Daoy (cell line): Measurements from ENCODE around the gene MAD1L1. TPM values are rescaled to one million over a fixed set of nuclear protein-coding genes. Genes with fewer than 3 reads are reported as not detected.
A peak's percentile ranks its signal among the peaks of the same experiment; 100 is the strongest.

ENCODE experiments used
- DNase-seq: peaks from one replicate; pipeline ENCODE4 v3.0.0-alpha.2; 2015; ENCODE audit warnings: low read depth
- total RNA-seq: library from RNA; depleted of rRNA; stranded (reverse); fragments of >200 nt; shearing (Covaris generic); gene quantifications from 2 replicates; pipeline ENCODE4 v1.2.3, GENCODE V29; 2014

The MAD1L1 gene
- total RNA-seq, 1 experiment from 2014 or later, result 103 TPM

DNA sequence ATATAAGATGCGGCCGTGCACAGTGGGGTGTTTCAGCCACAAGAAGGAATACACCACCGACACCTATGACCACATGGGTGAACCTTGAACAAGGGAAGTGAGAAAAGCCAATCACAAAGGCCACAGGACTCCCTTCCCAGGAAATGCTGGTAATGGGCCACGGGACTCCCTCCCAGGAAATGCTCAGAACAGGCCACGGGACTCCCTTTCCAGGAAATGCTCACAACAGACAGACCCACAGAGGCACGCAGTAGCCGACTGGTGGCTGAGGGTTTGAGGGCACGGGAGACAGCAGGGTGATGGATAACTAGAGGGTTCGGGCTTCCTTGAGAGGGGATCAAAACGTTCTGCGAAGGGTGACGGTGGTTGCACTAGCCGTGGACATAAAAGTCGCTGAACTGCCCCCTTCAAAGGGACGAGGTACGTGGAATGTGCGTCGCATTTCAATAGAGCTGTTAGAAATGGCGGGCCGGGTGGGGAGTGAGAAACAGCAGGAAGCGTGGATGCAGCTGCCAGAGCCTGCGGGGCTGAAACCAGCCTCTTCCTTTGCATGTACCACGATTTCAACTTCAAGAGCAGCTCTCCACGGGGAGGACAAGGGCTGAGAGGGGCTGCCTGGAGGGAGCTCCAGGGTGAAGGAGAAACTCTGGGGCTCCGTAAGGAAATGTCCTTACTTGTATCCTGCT is 288.7 kb downstream of the MAD1L1 start:
- no peak for DNase-seq

DNA sequence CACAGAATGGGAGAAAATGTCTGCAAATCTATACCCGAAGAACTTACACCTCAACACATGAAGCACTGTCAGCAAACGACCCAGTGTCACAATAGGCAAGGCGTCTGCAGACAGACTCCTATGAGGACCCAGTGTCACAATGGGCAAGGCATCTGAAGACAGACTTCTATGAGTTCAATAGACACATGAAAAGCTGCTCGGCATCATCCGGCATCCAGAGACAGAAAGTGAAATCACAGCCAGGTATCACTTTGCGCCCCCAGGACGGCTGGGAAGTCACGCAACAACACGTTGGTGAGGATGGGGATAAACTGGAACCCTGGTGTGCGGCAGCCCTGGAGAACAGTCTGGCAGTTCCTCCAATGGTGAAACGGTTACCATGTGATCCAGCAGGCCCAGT is 289.4 kb downstream of the MAD1L1 start:
- DNase-seq, result no peak

DNA sequence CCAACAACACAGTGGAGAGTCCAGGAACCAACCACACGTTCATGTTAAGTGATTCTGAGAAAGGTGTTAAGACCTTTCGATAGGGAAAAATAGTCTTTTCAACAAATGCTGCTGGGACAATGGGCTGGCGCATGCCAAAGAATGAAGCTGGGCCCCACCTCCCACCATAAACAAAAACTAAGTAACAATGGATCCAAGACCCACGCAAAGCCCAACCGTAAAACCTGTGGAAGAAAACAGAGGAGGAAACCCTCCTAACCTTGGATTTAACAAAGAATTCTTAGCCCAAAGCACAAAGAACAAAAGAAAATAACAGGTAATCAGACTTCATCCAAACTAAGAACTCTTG is 289.8 kb downstream of the MAD1L1 start:
- no peak for DNase-seq

DNA sequence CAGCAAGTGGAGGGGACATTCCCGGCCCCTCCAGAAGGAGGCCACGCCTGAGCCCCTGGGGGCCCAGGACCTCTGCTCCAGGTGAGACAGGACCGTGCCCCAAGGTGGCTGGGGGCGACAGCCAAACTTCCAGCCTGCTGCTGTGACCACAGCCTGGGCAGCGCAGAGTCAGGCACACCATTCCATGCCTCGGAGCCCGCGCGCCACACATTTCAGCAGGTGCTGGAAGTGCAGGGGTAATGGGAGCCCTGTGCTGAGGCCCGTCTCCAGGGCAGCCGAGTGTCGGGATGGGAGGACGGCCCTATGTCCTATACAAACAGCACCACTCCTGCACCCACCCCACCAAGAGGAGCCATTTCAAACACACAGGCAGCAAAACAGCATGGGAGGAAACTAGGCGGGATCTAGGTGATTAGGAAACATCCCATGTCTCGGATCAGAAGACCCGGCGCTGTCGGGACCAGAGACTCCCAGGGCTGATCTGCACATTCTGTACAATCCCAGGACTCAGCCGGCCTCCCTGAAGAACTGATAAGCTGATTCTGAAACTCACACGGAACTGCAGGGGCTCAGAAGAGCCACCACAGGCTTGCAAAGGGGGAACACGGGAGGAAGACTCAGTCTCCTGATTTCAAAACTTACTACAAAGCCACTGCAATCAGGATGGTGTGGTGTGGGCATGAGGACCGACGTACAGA is 290.4 kb downstream of the MAD1L1 start:
- no peak for DNase-seq

DNA sequence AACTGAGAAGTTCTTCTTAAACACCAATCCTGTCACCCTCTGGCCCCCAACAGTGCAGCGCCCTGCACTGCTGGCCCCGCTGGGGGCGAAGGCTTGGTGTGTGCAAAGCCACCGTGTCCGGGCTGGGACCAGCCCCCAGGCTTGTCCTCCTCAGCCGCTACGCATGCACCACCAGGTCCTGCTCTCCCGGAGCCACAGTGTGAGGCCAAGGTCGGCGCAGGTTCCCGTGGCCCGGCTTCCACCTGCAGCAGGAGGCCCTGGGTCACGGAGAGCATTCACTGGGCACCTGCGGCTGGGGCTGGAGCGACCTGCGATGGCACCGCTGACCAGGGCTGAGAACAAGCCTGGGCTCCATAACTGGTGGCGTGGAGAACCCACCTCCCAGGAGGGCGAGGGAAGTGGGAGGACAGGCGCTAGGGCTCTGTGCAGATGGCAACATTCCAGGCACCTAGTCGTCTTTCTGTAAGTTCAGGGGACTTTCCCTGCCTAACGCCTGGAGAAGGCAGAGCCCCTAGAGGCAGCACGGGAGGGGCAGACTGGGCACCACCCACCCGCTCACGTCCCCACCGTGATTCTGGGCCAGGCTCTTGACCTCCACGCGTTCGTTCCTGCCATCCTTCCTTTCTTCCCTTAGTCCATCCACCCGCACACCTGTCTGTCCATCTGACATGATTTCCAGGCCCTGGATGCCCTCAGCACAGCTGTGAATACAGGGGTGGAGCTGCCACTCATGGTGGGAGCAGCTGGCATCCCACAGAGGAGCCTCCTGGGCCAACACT is 291.1 kb downstream of the MAD1L1 start:
- no peak for DNase-seq

DNA sequence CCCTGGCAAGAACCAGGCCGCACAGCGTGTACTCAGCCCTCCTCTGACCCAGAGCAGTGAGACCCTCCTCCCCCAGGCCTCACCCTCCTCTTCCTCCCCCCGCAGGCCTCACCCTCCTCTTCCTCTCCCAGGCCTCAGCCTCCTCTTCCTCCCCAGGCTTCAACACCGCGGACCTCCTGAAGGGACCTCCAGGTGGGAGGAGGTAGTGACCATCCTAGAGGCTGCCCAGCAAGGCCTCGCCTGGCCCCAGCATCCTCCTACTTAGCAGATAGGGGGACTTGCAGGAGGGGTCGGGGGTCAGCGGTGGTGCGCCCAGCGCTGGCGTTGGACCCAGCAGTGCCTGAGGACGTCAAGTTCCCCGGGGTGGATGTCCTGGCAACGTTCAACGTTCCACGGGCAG is 291.9 kb downstream of the MAD1L1 start:
- DNase-seq, result peak; percentile 55

DNA sequence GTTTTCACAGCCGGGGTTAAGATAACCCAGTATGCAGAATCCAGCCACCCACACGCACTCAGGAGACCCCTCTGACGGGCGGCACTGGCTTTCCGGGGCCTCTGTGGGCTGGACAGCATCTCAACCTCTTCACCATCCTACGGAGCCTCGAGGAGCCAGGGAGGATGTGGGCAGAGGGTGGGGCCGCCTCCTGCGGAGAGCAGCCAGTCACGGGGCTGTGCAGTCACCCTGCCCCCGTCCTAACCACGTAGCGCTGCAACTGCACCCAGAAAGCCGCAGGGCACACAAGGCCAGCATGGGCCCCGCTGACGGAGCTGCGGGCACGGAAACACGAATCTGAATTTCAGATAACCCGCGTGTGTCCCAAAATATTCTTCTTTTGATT is 292.4 kb downstream of the MAD1L1 start:
- peak; percentile 97 for DNase-seq

DNA sequence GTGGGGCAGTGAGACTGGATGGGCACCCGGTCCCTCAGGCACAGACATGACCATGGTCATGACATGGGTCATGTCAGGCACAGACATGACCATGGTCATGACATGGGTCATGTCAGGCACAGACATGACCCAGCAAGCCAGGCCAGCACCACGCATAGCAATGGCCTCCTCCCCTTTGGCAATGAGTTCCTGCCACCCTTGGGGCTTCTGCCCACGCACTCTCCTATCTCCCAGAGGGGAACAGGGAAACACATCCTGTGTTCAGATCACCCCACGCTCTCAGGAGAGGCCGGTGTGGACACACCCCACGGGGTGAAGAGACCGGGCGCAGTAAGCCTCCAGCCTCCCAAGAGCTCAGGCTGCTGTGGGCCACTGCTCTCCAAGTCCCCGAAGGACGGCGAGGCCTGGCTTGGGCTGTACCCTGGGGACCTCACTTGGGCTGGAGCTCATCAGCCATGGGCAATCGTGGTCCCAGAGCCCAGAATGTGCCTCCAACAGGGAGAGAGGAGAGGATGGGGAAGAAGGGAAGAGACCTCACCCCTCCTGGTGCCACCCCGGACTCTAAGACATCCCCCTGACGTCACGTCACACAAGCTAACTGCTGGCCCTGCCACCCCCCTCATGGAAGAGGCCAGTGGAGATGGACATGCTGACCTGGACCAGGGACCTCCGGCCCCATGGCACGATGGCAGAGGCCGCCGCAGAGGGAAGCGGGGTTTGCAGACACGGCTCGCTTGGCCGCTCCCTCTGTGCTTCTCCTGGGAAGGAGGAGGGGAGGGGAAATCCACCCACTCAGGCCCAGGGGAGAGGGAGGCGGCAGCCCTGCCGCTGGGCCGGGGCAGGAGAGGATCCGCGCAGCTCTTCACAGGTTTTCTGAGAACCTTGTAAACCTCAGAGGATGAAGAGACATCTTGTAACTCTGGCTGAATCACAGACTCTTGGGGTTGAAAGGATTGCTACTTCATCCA is 293.0 kb downstream of the MAD1L1 start:
- peak; percentile 37 for DNase-seq

DNA sequence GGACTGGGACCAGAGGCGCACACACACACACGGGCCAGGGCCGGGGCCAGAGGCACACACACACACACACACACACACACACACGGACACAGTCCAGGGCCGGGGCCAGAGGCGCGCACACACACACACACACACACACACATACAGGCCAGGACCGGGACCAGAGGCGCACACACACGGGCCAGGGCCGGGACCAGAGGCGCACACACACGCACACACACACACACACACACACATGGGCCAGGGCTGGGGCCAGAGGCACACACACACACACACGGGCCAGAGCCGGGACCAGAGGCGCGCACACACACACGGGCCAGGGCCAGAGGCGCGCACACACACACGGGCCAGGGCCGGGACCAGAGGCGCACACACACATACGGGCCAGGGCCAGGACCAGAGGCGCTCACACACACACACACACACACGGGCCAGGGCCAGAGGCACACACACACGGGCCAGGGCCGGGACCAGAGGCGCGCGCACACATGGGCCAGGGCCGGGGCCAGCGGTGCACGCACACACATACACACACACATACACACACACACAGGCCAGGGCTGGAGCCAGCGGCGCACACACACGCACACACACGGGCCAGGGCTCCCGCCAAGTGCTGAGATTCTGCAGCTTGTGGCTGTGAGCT is 293.8 kb downstream of the MAD1L1 start:
- DNase-seq, result peak; percentile 26

DNA sequence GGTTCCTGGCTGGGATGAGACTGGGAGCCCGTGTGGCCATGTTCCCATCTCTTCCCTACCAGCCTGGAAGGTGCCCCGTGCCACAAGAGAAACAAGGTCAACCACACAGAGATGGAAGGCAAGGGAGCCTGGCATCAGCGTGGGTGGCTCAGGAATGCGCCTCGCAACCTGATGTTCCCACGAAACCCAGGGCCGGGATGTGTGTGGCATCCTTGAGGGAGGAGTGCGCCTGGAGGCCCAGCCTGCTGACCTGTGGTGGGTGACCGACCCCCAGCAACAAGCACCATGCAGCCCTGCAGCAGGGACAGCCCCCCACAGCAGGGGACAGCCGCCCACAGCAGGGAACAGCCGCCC is 295.5 kb downstream of the MAD1L1 start:
- no peak for DNase-seq

DNA sequence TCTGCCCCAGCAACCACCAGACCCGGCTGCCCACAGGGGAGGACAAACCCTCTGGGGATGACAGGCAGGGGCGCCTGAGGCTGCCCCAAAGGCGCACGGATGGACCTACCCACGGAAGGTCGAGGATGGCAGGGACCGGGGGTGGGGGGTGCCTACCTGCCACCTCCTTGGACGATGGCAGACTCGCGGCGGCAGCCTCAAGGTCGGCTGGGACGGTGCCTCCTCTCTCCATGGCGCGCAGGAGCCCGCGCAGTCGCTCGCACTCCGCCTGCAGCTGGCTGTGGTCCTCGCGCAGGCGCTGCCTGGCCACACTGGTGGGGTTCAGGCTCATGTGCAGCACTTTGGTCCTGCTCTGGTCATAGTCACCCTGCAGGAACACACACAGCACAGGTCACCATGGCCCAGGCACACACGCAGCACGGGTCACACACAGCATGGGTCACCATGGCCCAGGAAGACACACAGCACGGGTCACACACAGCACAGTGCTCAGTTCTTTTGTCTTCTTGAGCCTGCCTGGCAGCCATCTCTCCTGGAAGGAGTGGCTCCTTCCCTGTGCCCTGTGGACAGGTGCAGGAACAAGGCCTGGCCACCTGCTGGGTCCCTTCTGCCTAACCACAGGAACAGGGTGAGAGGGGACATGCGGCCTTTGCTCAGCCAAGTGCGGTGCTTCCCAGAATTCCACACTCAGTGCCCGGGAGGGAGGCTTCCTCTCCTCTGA is 296.1 kb downstream of the MAD1L1 start:
- no peak for DNase-seq

DNA sequence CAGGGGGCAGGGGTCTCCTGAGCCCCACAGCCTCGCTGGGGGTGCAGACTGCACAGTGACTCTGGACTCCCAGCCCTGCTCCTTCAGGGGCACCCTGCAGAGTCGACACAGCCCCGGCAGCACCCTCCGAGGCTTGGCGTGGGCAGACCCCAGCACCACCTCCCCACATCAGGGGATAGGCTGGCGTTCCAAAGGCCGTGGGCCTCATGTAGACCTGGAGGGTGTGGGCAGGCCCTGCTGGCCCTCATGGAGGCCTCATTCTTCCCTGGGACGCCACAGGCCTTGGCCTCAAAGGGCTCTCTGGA is 296.8 kb downstream of the MAD1L1 start:
- no peak for DNase-seq

DNA sequence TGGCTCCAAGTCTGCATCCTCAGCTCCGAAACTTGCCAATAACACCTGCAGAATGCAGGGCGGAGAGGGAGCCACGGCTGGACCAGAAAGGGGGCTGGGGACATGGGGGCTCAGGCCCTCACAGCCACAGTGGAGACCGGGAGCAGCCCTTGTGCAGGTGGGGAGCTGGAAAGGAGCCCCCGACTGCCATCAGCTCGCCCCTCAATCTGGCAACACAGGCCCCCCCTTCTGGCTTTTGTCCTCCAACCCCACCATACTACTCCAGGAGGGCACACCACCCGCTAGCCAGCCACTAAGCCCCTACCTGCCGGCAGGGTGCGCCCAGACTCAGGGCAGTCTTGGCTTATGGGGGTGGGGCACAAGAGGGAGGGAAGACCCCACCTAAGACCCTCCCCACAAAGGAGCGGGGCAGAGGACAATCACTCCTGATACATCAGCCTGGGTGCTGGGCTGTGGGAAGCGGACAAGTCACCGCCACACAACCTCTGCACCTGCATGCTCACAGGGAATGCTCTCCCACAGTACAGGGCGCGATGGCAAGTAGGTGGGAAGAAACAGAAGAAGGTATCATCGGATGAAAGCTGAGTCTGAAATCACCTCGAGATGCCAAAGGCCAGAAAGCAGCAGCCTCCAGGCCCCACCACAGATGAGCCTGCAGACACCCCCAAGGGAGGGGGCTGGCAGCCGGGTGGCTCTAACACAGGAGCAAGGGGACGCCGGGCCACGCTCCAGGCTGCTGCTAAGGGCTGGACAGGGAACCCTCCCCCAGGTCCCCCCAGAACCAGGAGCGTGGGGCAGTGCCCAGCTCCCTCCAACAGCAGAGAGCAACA is 297.4 kb downstream of the MAD1L1 start:
- DNase-seq, result no peak

DNA sequence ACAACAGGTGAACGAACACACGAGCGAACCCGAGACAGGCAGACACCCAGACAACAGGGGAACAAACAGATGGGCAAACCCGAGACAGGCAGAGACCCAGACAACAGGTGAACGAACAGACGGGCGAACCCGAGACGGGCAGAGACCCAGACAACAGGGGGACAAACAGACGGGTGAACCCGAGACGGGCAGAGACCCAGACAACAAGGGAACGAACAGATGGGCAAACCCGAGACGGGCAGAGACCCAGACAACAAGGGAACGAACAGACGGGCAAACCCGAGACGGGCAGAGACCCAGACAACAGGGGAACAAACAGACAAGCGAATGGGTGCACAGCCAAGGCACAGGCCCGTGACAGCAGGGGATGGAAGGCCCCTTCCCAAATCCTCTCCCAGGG is 298.0 kb downstream of the MAD1L1 start:
- DNase-seq, result no peak

DNA sequence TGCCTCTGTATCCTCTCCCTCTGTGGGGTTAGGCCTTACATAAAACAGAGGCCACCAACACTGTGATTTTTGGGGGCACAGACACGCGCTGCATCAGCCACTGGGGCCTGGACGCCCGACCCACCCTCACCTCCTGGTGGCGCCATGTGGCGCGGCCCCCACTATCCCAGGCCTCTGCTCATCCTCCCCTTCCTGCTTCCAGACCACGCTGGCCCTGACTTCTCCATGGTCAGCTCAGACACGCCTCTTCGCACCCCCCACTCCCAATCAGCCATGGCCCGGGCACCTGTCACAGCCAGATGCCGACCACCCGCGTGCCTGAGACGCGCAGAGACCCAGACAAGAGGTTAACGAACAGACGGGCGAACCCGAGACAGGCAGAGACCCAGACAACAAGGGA is 298.7 kb downstream of the MAD1L1 start:
- DNase-seq, result no peak

DNA sequence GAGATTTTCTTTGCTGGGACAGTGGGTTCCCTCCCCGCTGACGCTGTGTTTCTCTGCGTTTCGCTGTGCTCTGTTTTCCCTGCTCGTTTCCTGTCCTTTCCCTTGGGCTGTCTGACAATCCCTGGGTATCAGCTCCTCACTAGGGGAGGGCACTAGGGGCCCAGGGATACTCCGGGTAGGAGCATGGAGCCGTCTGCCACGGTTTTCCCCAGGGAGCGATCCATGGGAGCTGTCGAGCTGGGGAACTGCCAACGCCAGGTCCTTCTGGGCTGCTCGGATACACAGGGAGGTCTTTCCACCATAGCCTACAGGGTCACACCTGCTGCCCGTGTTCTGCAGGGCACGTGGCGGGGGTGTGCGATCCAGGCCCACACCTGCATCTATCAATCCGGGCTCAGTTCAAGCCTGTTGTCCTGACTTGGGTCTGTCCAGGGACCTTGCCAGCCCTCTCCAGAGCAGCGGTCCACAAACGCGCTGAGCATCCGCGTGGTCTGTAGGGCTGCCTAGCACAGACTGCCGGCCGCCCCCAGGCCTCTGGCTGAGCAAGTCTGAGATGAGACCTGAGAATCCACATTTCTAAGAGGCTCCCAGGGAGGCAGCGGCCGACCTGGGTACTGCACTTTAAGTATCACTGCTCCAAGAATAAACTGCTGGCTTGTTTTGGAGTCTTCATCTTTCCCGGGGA is 299.5 kb downstream of the MAD1L1 start:
- DNase-seq, result no peak

DNA sequence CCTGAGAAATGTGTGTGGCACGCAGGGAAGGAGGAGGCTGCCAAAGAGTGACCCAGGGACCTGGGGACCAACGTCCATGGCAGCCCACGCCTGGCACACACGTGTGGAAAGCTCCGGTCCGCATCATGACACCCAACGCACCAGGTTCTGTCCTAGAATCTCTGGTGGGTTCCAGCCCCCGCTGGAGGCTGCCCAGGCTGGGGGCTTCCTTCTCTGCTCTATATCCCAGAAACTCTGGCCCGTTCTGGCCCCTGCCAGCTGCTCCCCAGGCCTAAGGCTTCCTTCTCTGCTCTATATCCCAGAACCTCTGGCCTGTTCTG is 300.8 kb downstream of the MAD1L1 start:
- DNase-seq, result no peak

DNA sequence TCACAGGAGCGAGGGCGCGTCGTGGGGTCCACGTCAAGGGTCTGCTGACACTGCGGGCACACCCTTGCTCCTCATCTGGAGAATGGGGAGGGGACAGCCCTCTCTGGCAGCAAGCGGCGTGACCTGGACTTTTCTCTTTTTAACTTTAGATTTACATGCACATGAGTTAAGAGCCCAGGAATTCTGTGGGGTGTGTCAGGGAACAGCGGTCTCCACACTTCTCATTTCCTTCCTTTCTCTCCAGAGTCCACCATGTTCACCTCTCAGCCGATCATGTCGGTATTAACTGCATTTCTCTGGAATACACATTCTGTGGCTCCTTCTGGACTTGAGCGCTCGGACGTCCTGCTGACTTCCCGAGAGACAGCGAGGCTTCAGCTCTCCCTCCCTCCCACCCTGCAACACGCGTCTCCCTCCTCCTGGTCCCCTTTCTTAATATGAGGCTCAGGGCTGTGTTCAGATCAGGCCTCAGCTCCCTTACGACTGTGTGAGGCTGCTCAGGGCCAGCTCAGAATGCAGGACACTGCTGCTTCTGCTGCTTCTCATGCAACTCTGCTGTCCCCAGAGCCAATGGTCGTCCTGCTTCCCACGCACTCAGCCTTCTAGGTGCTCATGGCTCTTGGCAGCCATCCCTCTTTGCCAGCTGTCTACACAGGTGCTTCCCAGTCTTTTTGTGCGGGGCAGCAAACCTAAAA is 301.3 kb downstream of the MAD1L1 start:
- DNase-seq, result no peak
